HUES64 (cell line): ENCODE results near the gene NTN4.
"Not testable (repeated sequence)": the region's sequence is repeated elsewhere in the genome, so short reads cannot be mapped to it uniquely, and the experiment has no call there.

ENCODE experiments used
- H3K27ac ChIP-seq: 2 replicates; pipeline ENCODE4 v1.7.0; 2013; ENCODE audit warnings: low read depth, low read length, inconsistent platforms
- H3K27me3 ChIP-seq: 2 replicates; pipeline ENCODE4 v1.6.1; 2013; ENCODE audit warnings: mild to moderate bottlenecking, low read length; ENCODE audit not compliant: insufficient read depth
- H3K36me3 ChIP-seq: 2 replicates; pipeline ENCODE4 v1.6.1; 2013; ENCODE audit warnings: mild to moderate bottlenecking, low read length; ENCODE audit not compliant: insufficient read depth
- H3K4me1 ChIP-seq: 2 replicates; pipeline ENCODE4 v1.6.1; 2013; ENCODE audit warnings: mild to moderate bottlenecking, low read length, moderate library complexity; ENCODE audit not compliant: insufficient read depth
- H3K4me3 ChIP-seq: 2 replicates; pipeline ENCODE4 v1.5.1; 2013; ENCODE audit warnings: mild to moderate bottlenecking, low read length, moderate library complexity
- H3K9ac ChIP-seq: 2 replicates; pipeline ENCODE4 v1.6.1; 2013; ENCODE audit warnings: mild to moderate bottlenecking, low read depth, low read length
- H3K9me3 ChIP-seq: 2 replicates; pipeline ENCODE4 v1.6.1; 2013; ENCODE audit warnings: low read depth, low read length; ENCODE audit not compliant: insufficient read depth
- WGBS: fragments of 150-250, 120-280 bp; methylation state at CpG from one replicate; pipeline ENCODE4 v1.1.7; 2013; ENCODE audit warnings: missing lambda C conversion rate; 5-methylcytosine and 5-hydroxymethylcytosine counted together

NTN4 gene

GRCh38 chr12:95616470-95616869 lies 174.1 kb downstream of the NTN4 start:
- not testable (repeated sequence) for H3K27ac ChIP-seq, H3K27me3 ChIP-seq, H3K4me1 ChIP-seq, H3K9ac ChIP-seq, H3K9me3 ChIP-seq, H3K4me3 ChIP-seq, H3K36me3 ChIP-seq
- WGBS: 92% methylated on average over 7 of the region's 7 CpGs

- no peak overlapping the region for H3K27ac ChIP-seq
- H3K36me3 ChIP-seq: no peaks in the 10 kb centered on the region
- H3K9ac ChIP-seq: no peak overlapping the region
Observed at GRCh38 chr12:95615749-95616148, 174.8 kb downstream of the NTN4 start.

GRCh38 chr12:95614390-95614982 lies 176.1 kb downstream of the NTN4 start:
- WGBS: 100% methylated on average over 2 of the region's 2 CpGs

More at GRCh38 chr12:95615749-95616148, 174.8 kb downstream of the NTN4 start:
- H3K4me1 ChIP-seq: peaks cover 13% of the 10 kb centered on the region
- H3K9me3 ChIP-seq: no peaks in the 10 kb centered on the region
- H3K27me3 ChIP-seq: no peaks in the 10 kb centered on the region
- H3K4me3 ChIP-seq: no peak overlapping the region

GRCh38 chr12:95613021-95613420 lies 177.5 kb downstream of the NTN4 start:
- Histone ChIP-seq H3K36me3 (no peaks in the 10 kb centered on the region), H3K4me1 (peaks cover 25% of the 10 kb centered on the region), H3K9me3 (no peaks in the 10 kb centered on the region), H3K27ac (no peak overlapping the region), H3K4me3 (no peak overlapping the region), H3K9ac (no peak overlapping the region), H3K27me3 (no peaks in the 10 kb centered on the region)
- 93% methylated on average over 7 of the region's 7 CpGs for WGBS

More at GRCh38 chr12:95614390-95614982, 176.1 kb downstream of the NTN4 start:
- H3K27ac ChIP-seq: no peak overlapping the region
- no peaks in the 10 kb centered on the region for H3K36me3 ChIP-seq
- H3K9me3 ChIP-seq: no peaks in the 10 kb centered on the region
- H3K27me3 ChIP-seq: no peaks in the 10 kb centered on the region
- H3K4me1 ChIP-seq: peaks cover 20% of the 10 kb centered on the region
- H3K4me3 ChIP-seq: no peak overlapping the region
- no peak overlapping the region for H3K9ac ChIP-seq

- no peaks in the 10 kb centered on the region for H3K36me3 ChIP-seq
- H3K4me1 ChIP-seq: peaks cover 34% of the 10 kb centered on the region
- H3K4me3 ChIP-seq: no peak overlapping the region
- no peaks in the 10 kb centered on the region for H3K9me3 ChIP-seq
- no peaks in the 10 kb centered on the region for H3K27me3 ChIP-seq
- H3K9ac ChIP-seq: no peak overlapping the region; the same call in 1 of the 2 replicates
- WGBS: 30% methylated on average over 2 of the region's 2 CpGs
- peak overlapping the region; percentile 75; the same call in 1 of the 2 replicates for H3K27ac ChIP-seq
Observed at GRCh38 chr12:95611676-95612309, 178.8 kb downstream of the NTN4 start.

- WGBS: 30% methylated on average over 12 of the region's 13 CpGs
- Histone ChIP-seq H3K36me3 (no peaks in the 10 kb centered on the region), H3K27me3 (no peaks in the 10 kb centered on the region), H3K27ac (peak overlapping the region; percentile 49; the same call in 1 of the 2 replicates), H3K4me1 (peaks cover 35% of the 10 kb centered on the region), H3K4me3 (no peak overlapping the region), H3K9ac (no peak overlapping the region), H3K9me3 (no peaks in the 10 kb centered on the region)
Observed at GRCh38 chr12:95608252-95609033, 182.1 kb downstream of the NTN4 start.
